CD4-positive, alpha-beta T cell treated with Interleukin-4 for 1 hour (primary cell): Measurements from ENCODE around the gene KATNAL1.
A peak's percentile ranks its signal among the peaks of the same experiment; 100 is the strongest.
"Not testable (repeated sequence)": the region's sequence is repeated elsewhere in the genome, so short reads cannot be mapped to it uniquely, and the experiment has no call there.

Experiments used
- DNase-seq, 2 donors: peaks; one replicate each; pipeline ENCODE4 v3.0.0-alpha.2; 2020 to 2022

Gene KATNAL1

GRCh38 chr13:30290812-30291436 is 16.4 kb downstream of the KATNAL1 start:
- DNase-seq: no peak

- no peak for DNase-seq
Measured at GRCh38 chr13:30289533-30289932, 17.8 kb downstream of the KATNAL1 start.

GRCh38 chr13:30286059-30286458 is 21.3 kb downstream of the KATNAL1 start:
- DNase-seq: not testable (repeated sequence)

- DNase-seq: no peak
Measured at GRCh38 chr13:30276178-30276577, 31.2 kb downstream of the KATNAL1 start.

GRCh38 chr13:30274083-30274482 is 33.3 kb downstream of the KATNAL1 start:
- no peak for DNase-seq

GRCh38 chr13:30270035-30270434 is 37.3 kb downstream of the KATNAL1 start:
- DNase-seq: not testable (repeated sequence)

- DNase-seq: no peak
Measured at GRCh38 chr13:30268673-30269072, 38.7 kb downstream of the KATNAL1 start.

- no peak for DNase-seq
Measured at GRCh38 chr13:30266756-30267155, 40.6 kb downstream of the KATNAL1 start.

GRCh38 chr13:30259149-30259733 is 48.1 kb downstream of the KATNAL1 start:
- DNase-seq: not testable (repeated sequence)

GRCh38 chr13:30257468-30258099 is 49.8 kb downstream of the KATNAL1 start:
- DNase-seq: no peak

- DNase-seq: no peak
Measured at GRCh38 chr13:30256713-30257467, 50.5 kb downstream of the KATNAL1 start.

GRCh38 chr13:30255696-30256095 is 51.7 kb downstream of the KATNAL1 start:
- DNase-seq: peak in 1 of 2 donors; percentile 48

GRCh38 chr13:30253830-30254229 is 53.5 kb downstream of the KATNAL1 start:
- no peak for DNase-seq

GRCh38 chr13:30247406-30247805 is 59.9 kb downstream of the KATNAL1 start:
- DNase-seq: no peak

GRCh38 chr13:30241532-30241931 is 65.8 kb downstream of the KATNAL1 start:
- no peak for DNase-seq

GRCh38 chr13:30240608-30241007 is 66.7 kb downstream of the KATNAL1 start:
- no peak for DNase-seq

- no peak for DNase-seq
Measured at GRCh38 chr13:30235216-30235615, 72.1 kb downstream of the KATNAL1 start.

GRCh38 chr13:30234619-30235162 is 72.7 kb downstream of the KATNAL1 start:
- DNase-seq: no peak

- no peak for DNase-seq
Measured at GRCh38 chr13:30224732-30225131, 82.6 kb downstream of the KATNAL1 start.

- no peak for DNase-seq
Measured at GRCh38 chr13:30222254-30222653, 85.1 kb downstream of the KATNAL1 start.

- DNase-seq: no peak
Measured at GRCh38 chr13:30216111-30216510, 91.2 kb downstream of the KATNAL1 start.

- no peak for DNase-seq
Measured at GRCh38 chr13:30212256-30212655, 95.1 kb downstream of the KATNAL1 start.

- no peak for DNase-seq
Measured at GRCh38 chr13:30211745-30212144, 95.6 kb downstream of the KATNAL1 start.
